K562 (cell line): Measurements from ENCODE around the gene XRRA1.

Experiments
- CTCF ChIP-seq, 3 experiments: IDR thresholded peaks in 2 of 3; conservative IDR thresholded peaks in 1 of 3; 2 replicates each; pipeline ENCODE4 v1.5.1; 2011 to 2012; ENCODE audit warnings: low read length in 3 of 3, mild to moderate bottlenecking in 3 of 3, control low read depth in 2 of 3, improper control_type of control experiment in 1 of 3, inconsistent platforms in 1 of 3, low read depth in 1 of 3, mixed read lengths in 1 of 3, moderate library complexity in 1 of 3; ENCODE audit not compliant: insufficient read depth in 2 of 3
- JUN ChIP-seq, 2 experiments: sonication (generic) in 1 of 2; formaldehyde crosslinking in 1 of 2; IDR thresholded peaks; 2 replicates each; pipeline versions ENCODE4 v1.6.1 to v1.8.0; 2012 to 2022; ENCODE audit warnings: borderline replicate concordance in 2 of 2, mild to moderate bottlenecking in 2 of 2, improper control_type of control experiment in 1 of 2, low read depth in 1 of 2, low read length in 1 of 2, missing genetic modification reagents in 1 of 2
- MEF2A ChIP-seq: IDR thresholded peaks from 2 replicates; pipeline ENCODE4 v1.6.1; 2011; ENCODE audit warnings: low read depth, mild to moderate bottlenecking, low read length, moderate library complexity; ENCODE audit not compliant: control insufficient read depth
- REST ChIP-seq, 2 experiments: fragments of 450-650 bp; formaldehyde crosslinking in 1 of 2; IDR thresholded peaks; 2 replicates each; pipeline versions ENCODE4 v1.4.0 to v1.6.1; 2014 to 2020; ENCODE audit warnings: mild to moderate bottlenecking in 2 of 2, borderline replicate concordance in 1 of 2, low read depth in 1 of 2
- SMAD1 ChIP-seq: fragments of 150-350 bp; IDR thresholded peaks from 2 replicates; pipeline ENCODE4 v1.6.1; 2014; ENCODE audit warnings: low read length, low read depth; ENCODE audit not compliant: partially characterized antibody
- YY1 ChIP-seq, 3 experiments: IDR thresholded peaks; 2 replicates each; pipeline ENCODE4 v1.6.1; 2011; ENCODE audit warnings: low read length in 2 of 3, mild to moderate bottlenecking in 2 of 3, moderate library complexity in 2 of 3, borderline replicate concordance in 1 of 3, control low read depth in 1 of 3, low read depth in 1 of 3; ENCODE audit not compliant: insufficient read depth in 3 of 3, insufficient replicate concordance in 2 of 3, control insufficient read depth in 1 of 3, insufficient read length in 1 of 3; ENCODE audit errors: extremely low read depth in 1 of 3

GRCh38 chr11:74816664-74817063 is 132.2 kb downstream of the XRRA1 start:
- no peak for TF ChIP-seq REST (IDR thresholded peaks at IDR 0.05; ENCODE audit: borderline replicate concordance)
- TF ChIP-seq REST (CRISPR knock-in tag; IDR thresholded peaks at IDR 0.05; ENCODE audit: low read depth) = no peak
- TF ChIP-seq SMAD1 = no peak
- no peak for TF ChIP-seq YY1 (IDR thresholded peaks at IDR 0.05; ENCODE audit: borderline replicate concordance in 1 of 3, control insufficient read depth in 1 of 3, extremely low read depth in 1 of 3, insufficient read depth in 3 of 3, insufficient read length in 1 of 3, insufficient replicate concordance in 2 of 3, low read depth in 1 of 3, low read length in 2 of 3)
- no peak for TF ChIP-seq MEF2A
- TF ChIP-seq CTCF (IDR thresholded peaks at IDR 0.05 in 2 of 3, conservative IDR thresholded peaks at IDR 0.05 in 1 of 3; ENCODE audit: insufficient read depth in 2 of 3, low read depth in 1 of 3, low read length in 3 of 3) = no peak
- no peak for TF ChIP-seq JUN (IDR thresholded peaks at IDR 0.05; ENCODE audit: borderline replicate concordance, low read depth, low read length)
- no peak for TF ChIP-seq JUN (CRISPR knock-in tag; IDR thresholded peaks at IDR 0.05; ENCODE audit: borderline replicate concordance)
